ENCODE data around the gene PLCB4. TPM values are rescaled to one million over a fixed set of nuclear protein-coding genes. Genes with fewer than 3 reads are reported as not detected.

Gene PLCB4
- total and polyA plus RNA-seq, 2 experiments from 2014 or later, result 31.6 to 39.2 TPM

- Histone ChIP-seq H3K4me1 (ENCODE audit: low read depth) (no peaks in the 10 kb centered on the region), H3K36me3 (peaks cover 35% of the 10 kb centered on the region), H3K27me3 (no peaks in the 10 kb centered on the region), H3K9me3 (ENCODE audit: low read depth) (no peaks in the 10 kb centered on the region), H3K4me3 (no peak overlapping the region), H3K27ac (no peak overlapping the region)
- TF ChIP-seq CTCF (IDR thresholded peaks at IDR 0.05; ENCODE audit: low read depth, low read length), result no peak
- no peak for DNase-seq (ENCODE audit: low read depth in 1 of 2, low spot score in 1 of 2)
Measured at GRCh38 chr20:9441948-9442347, 373.1 kb downstream of the PLCB4 start.

GRCh38 chr20:9442858-9443257, 374.0 kb downstream of the PLCB4 start:
- Histone ChIP-seq H3K9me3 (ENCODE audit: low read depth) (no peaks in the 10 kb centered on the region), H3K27me3 (no peaks in the 10 kb centered on the region), H3K27ac (no peak overlapping the region), H3K4me3 (no peak overlapping the region), H3K4me1 (ENCODE audit: low read depth) (no peaks in the 10 kb centered on the region), H3K36me3 (peaks cover 26% of the 10 kb centered on the region)
- no peak for DNase-seq (ENCODE audit: low read depth in 1 of 2, low spot score in 1 of 2)
- TF ChIP-seq CTCF (IDR thresholded peaks at IDR 0.05; ENCODE audit: low read depth, low read length), result no peak

GRCh38 chr20:9444921-9445320, 376.0 kb downstream of the PLCB4 start:
- Histone ChIP-seq H3K4me3 (no peak overlapping the region), H3K27ac (no peak overlapping the region), H3K4me1 (ENCODE audit: low read depth) (no peaks in the 10 kb centered on the region), H3K27me3 (no peaks in the 10 kb centered on the region), H3K36me3 (peaks cover 20% of the 10 kb centered on the region), H3K9me3 (ENCODE audit: low read depth) (no peaks in the 10 kb centered on the region)
- TF ChIP-seq CTCF (IDR thresholded peaks at IDR 0.05; ENCODE audit: low read depth, low read length), result no peak
- no peak for DNase-seq (ENCODE audit: low read depth in 1 of 2, low spot score in 1 of 2)

GRCh38 chr20:9447182-9447581, 378.3 kb downstream of the PLCB4 start:
- Histone ChIP-seq H3K36me3 (peaks cover 20% of the 10 kb centered on the region), H3K27ac (no peak overlapping the region), H3K4me1 (ENCODE audit: low read depth) (no peaks in the 10 kb centered on the region), H3K9me3 (ENCODE audit: low read depth) (no peaks in the 10 kb centered on the region), H3K4me3 (no peak overlapping the region), H3K27me3 (no peaks in the 10 kb centered on the region)
- TF ChIP-seq CTCF (IDR thresholded peaks at IDR 0.05; ENCODE audit: low read depth, low read length), result no peak
- DNase-seq (ENCODE audit: low read depth in 1 of 2, low spot score in 1 of 2), result no peak

GRCh38 chr20:9453201-9453600, 384.3 kb downstream of the PLCB4 start:
- no peaks in the 10 kb centered on the region for H3K9me3 ChIP-seq (ENCODE audit: low read depth)
- no peak for DNase-seq (ENCODE audit: low read depth in 1 of 2, low spot score in 1 of 2)
- no peak overlapping the region for H3K4me3 ChIP-seq
- H3K27me3 ChIP-seq, result no peaks in the 10 kb centered on the region
- TF ChIP-seq CTCF (IDR thresholded peaks at IDR 0.05; ENCODE audit: low read depth, low read length), result no peak
- H3K27ac ChIP-seq, result no peak overlapping the region
- peaks cover 5% of the 10 kb centered on the region for H3K36me3 ChIP-seq
- no peaks in the 10 kb centered on the region for H3K4me1 ChIP-seq (ENCODE audit: low read depth)

GRCh38 chr20:9454791-9455190, 385.9 kb downstream of the PLCB4 start:
- Histone ChIP-seq H3K36me3 (peaks cover 9% of the 10 kb centered on the region), H3K27me3 (no peaks in the 10 kb centered on the region), H3K9me3 (ENCODE audit: low read depth) (no peaks in the 10 kb centered on the region), H3K4me3 (no peak overlapping the region), H3K4me1 (ENCODE audit: low read depth) (no peaks in the 10 kb centered on the region), H3K27ac (no peak overlapping the region)
- no peak for DNase-seq (ENCODE audit: low read depth in 1 of 2, low spot score in 1 of 2)
- no peak for TF ChIP-seq CTCF (IDR thresholded peaks at IDR 0.05; ENCODE audit: low read depth, low read length)

All from cardiac muscle cell (in vitro differentiated cells and primary cell).